ENCODE results near the gene ST6GALNAC3.

ST6GALNAC3 gene

GRCh38 chr1:76105372-76105771, 30.8 kb downstream of the ST6GALNAC3 start (continued):
- TF ChIP-seq ZNF777 (tag by site-specific recombination; IDR thresholded peaks at IDR 0.05; ENCODE audit: borderline replicate concordance) (no peak), ZNF121 (tag by site-specific recombination; IDR thresholded peaks at IDR 0.05) (no peak), HOXD13 (CRISPR knock-in tag; IDR thresholded peaks at IDR 0.05; ENCODE audit: borderline replicate concordance) (peak; percentile 96), ZNF510 (tag by site-specific recombination; IDR thresholded peaks at IDR 0.05; ENCODE audit: insufficient replicate concordance) (no peak), ZFP3 (tag by site-specific recombination; IDR thresholded peaks at IDR 0.05; ENCODE audit: low read depth) (no peak), HOXA7 (CRISPR knock-in tag; IDR thresholded peaks at IDR 0.05; ENCODE audit: borderline replicate concordance) (no peak), OSR2 (tag by site-specific recombination; IDR thresholded peaks at IDR 0.05) (peak; percentile 80; the same call in 1 of the 2 replicates), GLI2 (tag by site-specific recombination; IDR thresholded peaks at IDR 0.05; ENCODE audit: borderline replicate concordance, low read depth) (no peak), ZNF341 (tag by site-specific recombination; IDR thresholded peaks at IDR 0.05; ENCODE audit: low read depth) (0 out of 2 replicates have a peak, but pooled peaks have one; percentile 15), SCRT2 (tag by site-specific recombination; IDR thresholded peaks at IDR 0.05) (no peak), ZNF292 (tag by site-specific recombination; IDR thresholded peaks at IDR 0.05; ENCODE audit: borderline replicate concordance, low read depth) (no peak), PRDM1 (tag by site-specific recombination; IDR thresholded peaks at IDR 0.05) (no peak), FEZF1 (tag by site-specific recombination; IDR thresholded peaks at IDR 0.05) (peak; percentile 85), KLF8 (tag by site-specific recombination; IDR thresholded peaks at IDR 0.05) (no peak), ZNF571 (tag by site-specific recombination; IDR thresholded peaks at IDR 0.05) (no peak), ZNF555 (tag by site-specific recombination; conservative IDR thresholded peaks at IDR 0.05) (no peak), ZXDB (tag by site-specific recombination; IDR thresholded peaks at IDR 0.05) (peak; percentile 79), YY1 (tag by site-specific recombination; IDR thresholded peaks at IDR 0.05) (0 out of 2 replicates have a peak, but pooled peaks have one; percentile 23), TCF7L2 (IDR thresholded peaks at IDR 0.05; ENCODE audit: borderline replicate concordance, low read depth, low read length) (peak; percentile 58; the same call in 1 of the 2 replicates), GLIS1 (tag by site-specific recombination; IDR thresholded peaks at IDR 0.05) (no peak), ZNF843 (tag by site-specific recombination; IDR thresholded peaks at IDR 0.05) (peak; percentile 91), KLF10 (tag by site-specific recombination; IDR thresholded peaks at IDR 0.05) (0 out of 2 replicates have a peak, but pooled peaks have one; percentile 16), ZNF155 (tag by site-specific recombination; IDR thresholded peaks at IDR 0.05) (no peak), TRIM28 (IDR thresholded peaks at IDR 0.05; ENCODE audit: borderline replicate concordance, low read length) (peak; percentile 58; the same call in 1 of the 2 replicates), ZNF548 (tag by site-specific recombination; IDR thresholded peaks at IDR 0.05) (no peak)
- TF ChIP-seq, protein P1, sequence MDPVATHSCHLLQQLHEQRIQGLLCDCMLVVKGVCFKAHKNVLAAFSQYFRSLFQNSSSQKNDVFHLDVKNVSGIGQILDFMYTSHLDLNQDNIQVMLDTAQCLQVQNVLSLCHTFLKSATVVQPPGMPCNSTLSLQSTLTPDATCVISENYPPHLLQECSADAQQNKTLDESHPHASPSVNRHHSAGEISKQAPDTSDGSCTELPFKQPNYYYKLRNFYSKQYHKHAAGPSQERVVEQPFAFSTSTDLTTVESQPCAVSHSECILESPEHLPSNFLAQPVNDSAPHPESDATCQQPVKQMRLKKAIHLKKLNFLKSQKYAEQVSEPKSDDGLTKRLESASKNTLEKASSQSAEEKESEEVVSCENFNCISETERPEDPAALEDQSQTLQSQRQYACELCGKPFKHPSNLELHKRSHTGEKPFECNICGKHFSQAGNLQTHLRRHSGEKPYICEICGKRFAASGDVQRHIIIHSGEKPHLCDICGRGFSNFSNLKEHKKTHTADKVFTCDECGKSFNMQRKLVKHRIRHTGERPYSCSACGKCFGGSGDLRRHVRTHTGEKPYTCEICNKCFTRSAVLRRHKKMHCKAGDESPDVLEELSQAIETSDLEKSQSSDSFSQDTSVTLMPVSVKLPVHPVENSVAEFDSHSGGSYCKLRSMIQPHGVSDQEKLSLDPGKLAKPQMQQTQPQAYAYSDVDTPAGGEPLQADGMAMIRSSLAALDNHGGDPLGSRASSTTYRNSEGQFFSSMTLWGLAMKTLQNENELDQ (tag by site-specific recombination; IDR thresholded peaks at IDR 0.05; ENCODE audit: low read depth), result no peak
- TF ChIP-seq, protein P2, sequence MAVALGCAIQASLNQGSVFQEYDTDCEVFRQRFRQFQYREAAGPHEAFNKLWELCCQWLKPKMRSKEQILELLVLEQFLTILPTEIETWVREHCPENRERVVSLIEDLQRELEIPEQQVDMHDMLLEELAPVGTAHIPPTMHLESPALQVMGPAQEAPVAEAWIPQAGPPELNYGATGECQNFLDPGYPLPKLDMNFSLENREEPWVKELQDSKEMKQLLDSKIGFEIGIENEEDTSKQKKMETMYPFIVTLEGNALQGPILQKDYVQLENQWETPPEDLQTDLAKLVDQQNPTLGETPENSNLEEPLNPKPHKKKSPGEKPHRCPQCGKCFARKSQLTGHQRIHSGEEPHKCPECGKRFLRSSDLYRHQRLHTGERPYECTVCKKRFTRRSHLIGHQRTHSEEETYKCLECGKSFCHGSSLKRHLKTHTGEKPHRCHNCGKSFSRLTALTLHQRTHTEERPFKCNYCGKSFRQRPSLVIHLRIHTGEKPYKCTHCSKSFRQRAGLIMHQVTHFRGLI (tag by site-specific recombination; IDR thresholded peaks at IDR 0.05), result no peak
- TF ChIP-seq, protein P3, sequence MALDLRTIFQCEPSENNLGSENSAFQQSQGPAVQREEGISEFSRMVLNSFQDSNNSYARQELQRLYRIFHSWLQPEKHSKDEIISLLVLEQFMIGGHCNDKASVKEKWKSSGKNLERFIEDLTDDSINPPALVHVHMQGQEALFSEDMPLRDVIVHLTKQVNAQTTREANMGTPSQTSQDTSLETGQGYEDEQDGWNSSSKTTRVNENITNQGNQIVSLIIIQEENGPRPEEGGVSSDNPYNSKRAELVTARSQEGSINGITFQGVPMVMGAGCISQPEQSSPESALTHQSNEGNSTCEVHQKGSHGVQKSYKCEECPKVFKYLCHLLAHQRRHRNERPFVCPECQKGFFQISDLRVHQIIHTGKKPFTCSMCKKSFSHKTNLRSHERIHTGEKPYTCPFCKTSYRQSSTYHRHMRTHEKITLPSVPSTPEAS (tag by site-specific recombination; IDR thresholded peaks at IDR 0.05), result no peak
- TF ChIP-seq, protein P4, sequence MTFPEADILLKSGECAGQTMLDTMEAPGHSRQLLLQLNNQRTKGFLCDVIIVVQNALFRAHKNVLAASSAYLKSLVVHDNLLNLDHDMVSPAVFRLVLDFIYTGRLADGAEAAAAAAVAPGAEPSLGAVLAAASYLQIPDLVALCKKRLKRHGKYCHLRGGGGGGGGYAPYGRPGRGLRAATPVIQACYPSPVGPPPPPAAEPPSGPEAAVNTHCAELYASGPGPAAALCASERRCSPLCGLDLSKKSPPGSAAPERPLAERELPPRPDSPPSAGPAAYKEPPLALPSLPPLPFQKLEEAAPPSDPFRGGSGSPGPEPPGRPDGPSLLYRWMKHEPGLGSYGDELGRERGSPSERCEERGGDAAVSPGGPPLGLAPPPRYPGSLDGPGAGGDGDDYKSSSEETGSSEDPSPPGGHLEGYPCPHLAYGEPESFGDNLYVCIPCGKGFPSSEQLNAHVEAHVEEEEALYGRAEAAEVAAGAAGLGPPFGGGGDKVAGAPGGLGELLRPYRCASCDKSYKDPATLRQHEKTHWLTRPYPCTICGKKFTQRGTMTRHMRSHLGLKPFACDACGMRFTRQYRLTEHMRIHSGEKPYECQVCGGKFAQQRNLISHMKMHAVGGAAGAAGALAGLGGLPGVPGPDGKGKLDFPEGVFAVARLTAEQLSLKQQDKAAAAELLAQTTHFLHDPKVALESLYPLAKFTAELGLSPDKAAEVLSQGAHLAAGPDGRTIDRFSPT (tag by site-specific recombination; IDR thresholded peaks at IDR 0.05), result no peak

All from HEK293 (cell line).